ENCODE results near the gene LAPTM5. TPM values are rescaled to one million over a fixed set of nuclear protein-coding genes. Genes with fewer than 3 reads are reported as not detected.

Gene LAPTM5
- total RNA-seq, 1 experiment from 2014 or later = 1.9 TPM

DNA sequence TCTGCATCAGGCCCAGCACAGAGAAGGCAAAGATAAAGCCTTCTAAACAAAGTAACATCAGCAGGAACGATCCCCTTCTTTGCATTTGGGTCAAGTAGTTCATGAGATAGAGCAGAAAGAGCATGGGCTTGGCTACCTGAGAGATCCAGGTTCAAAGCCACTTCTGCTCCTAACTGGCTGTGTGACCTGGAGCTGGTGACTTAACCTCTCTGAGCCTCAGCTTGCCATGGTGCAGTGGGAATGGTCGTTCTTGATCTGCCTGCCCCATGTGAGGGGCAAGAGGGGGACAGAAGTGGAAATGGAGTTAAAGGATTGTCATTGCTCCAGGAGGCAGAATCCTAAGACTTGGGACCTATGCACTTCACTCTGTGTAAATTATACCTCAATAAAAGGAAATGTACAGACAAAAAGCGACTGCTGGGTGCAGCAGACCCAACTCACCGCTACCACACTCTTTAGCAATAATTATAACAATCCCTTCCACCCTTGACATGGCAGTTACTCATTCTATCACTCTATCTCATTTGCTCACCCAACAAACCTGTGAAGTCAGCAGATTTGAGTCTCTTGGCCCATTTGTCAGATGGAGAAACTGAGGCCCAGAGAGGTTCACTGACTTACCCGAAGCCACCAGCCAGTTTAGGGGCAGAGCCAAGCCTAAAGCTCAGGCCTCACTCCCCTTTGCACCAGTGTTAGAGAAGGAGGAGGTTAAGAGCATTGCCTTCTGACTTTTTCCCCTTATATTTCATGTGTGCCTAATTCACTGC is 32.7 kb downstream of the LAPTM5 start:
- ATAC-seq = no peak
- no TSS peak for BruUV-seq (replicated peaks)
- in situ Hi-C loops (cut with HindIII; ENCODE audit: low pct_unique_long_range_greater_than_20kb, low sequenced_read_pairs) = no loop called here

GRCh38 chr1:30724175-30724574 is 33.4 kb downstream of the LAPTM5 start:
- CTCF ChIA-PET = interaction anchor here (1.0 kb wide), 1 partner anchor 19 kb away, joined by 4 read pairs; no protein-coding TSS in a partner anchor
- Histone ChIP-seq H3K4me1 (ENCODE audit: control insufficient read depth, insufficient read depth, low read length) (peaks cover 4% of the 10 kb centered on the region), H3K36me3 (ENCODE audit: control insufficient read depth, insufficient read depth, low read length) (no peaks in the 10 kb centered on the region), H3K4me3 (ENCODE audit: low read depth in 2 of 2, low read length in 2 of 2) (no peak overlapping the region), H3K27me3 (ENCODE audit: control insufficient read depth, insufficient read depth, low read length) (no peaks in the 10 kb centered on the region), H3K9me3 (ENCODE audit: control insufficient read depth, insufficient read depth, low read depth, low read length) (no peaks in the 10 kb centered on the region), H3K27ac (ENCODE audit: low read length) (no peak overlapping the region)
- intact Hi-C loops (cut with micrococcal nuclease; ENCODE audit: unreplicated experiment) (loop anchor here (5.0 kb wide), 1 partner anchor 188 kb away; no protein-coding TSS in a partner anchor), in situ Hi-C loops (cut with HindIII; ENCODE audit: low pct_unique_long_range_greater_than_20kb, low sequenced_read_pairs) (no loop called here)
- DNase-seq (ENCODE audit: low read depth, low spot score) (no peak), ATAC-seq (no peak)
- POLR2A ChIA-PET = no interaction called here
- BruUV-seq (replicated peaks) = no TSS peak
- TF ChIP-seq REST (IDR thresholded peaks at IDR 0.05; ENCODE audit: insufficient read depth in 1 of 2, low read depth in 2 of 2, low read length in 1 of 2) = no peak
- TF ChIP-seq POLR2AphosphoS5 (IDR thresholded peaks at IDR 0.05; ENCODE audit: low read depth, low read length) = no peak
- no peak for TF ChIP-seq SIN3A (IDR thresholded peaks at IDR 0.05; ENCODE audit: borderline replicate concordance, insufficient read depth, low read depth, low read length)
- TF ChIP-seq, protein P1, sequence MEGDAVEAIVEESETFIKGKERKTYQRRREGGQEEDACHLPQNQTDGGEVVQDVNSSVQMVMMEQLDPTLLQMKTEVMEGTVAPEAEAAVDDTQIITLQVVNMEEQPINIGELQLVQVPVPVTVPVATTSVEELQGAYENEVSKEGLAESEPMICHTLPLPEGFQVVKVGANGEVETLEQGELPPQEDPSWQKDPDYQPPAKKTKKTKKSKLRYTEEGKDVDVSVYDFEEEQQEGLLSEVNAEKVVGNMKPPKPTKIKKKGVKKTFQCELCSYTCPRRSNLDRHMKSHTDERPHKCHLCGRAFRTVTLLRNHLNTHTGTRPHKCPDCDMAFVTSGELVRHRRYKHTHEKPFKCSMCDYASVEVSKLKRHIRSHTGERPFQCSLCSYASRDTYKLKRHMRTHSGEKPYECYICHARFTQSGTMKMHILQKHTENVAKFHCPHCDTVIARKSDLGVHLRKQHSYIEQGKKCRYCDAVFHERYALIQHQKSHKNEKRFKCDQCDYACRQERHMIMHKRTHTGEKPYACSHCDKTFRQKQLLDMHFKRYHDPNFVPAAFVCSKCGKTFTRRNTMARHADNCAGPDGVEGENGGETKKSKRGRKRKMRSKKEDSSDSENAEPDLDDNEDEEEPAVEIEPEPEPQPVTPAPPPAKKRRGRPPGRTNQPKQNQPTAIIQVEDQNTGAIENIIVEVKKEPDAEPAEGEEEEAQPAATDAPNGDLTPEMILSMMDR (IDR thresholded peaks at IDR 0.05) = no peak; the same call in 1 of the 2 replicates
- TF ChIP-seq TCF7L2 (IDR thresholded peaks at IDR 0.05; ENCODE audit: low read depth, low read length) = no peak

More for the DNA sequence above, 32.7 kb downstream of the LAPTM5 start:
- Histone ChIP-seq H3K9me3 (ENCODE audit: control insufficient read depth, insufficient read depth, low read depth, low read length) (no peaks in the 10 kb centered on the region), H3K4me3 (ENCODE audit: low read depth in 2 of 2, low read length in 2 of 2) (no peak overlapping the region), H3K27me3 (ENCODE audit: control insufficient read depth, insufficient read depth, low read length) (no peaks in the 10 kb centered on the region), H3K4me1 (ENCODE audit: control insufficient read depth, insufficient read depth, low read length) (no peaks in the 10 kb centered on the region; the same call in 1 of the 2 replicates), H3K27ac (ENCODE audit: low read length) (no peak overlapping the region), H3K36me3 (ENCODE audit: control insufficient read depth, insufficient read depth, low read length) (no peaks in the 10 kb centered on the region)
- intact Hi-C loops (cut with micrococcal nuclease; ENCODE audit: unreplicated experiment) = loop anchor here (5.0 kb wide), 1 partner anchor 187 kb away; no protein-coding TSS in a partner anchor
- ChIA-PET POLR2A (no interaction called here), CTCF (interaction anchor here (1.0 to 2.1 kb wide), 2 partner anchors 18 to 55 kb away, joined by 4 to 6 read pairs; no protein-coding TSS in a partner anchor)
- TF ChIP-seq POLR2AphosphoS5 (IDR thresholded peaks at IDR 0.05; ENCODE audit: low read depth, low read length) = no peak
- no peak for TF ChIP-seq SIN3A (IDR thresholded peaks at IDR 0.05; ENCODE audit: borderline replicate concordance, insufficient read depth, low read depth, low read length)
- no peak for TF ChIP-seq TCF7L2 (IDR thresholded peaks at IDR 0.05; ENCODE audit: low read depth, low read length)
- TF ChIP-seq REST (IDR thresholded peaks at IDR 0.05; ENCODE audit: insufficient read depth in 1 of 2, low read depth in 2 of 2, low read length in 1 of 2) = no peak
- TF ChIP-seq, protein P1 (IDR thresholded peaks at IDR 0.05) = no peak
- DNase-seq (ENCODE audit: low read depth, low spot score) = no peak
